ENCODE measurements around the gene PARVA. TPM values are rescaled to one million over a fixed set of nuclear protein-coding genes. Genes with fewer than 3 reads are reported as not detected.

Gene PARVA
- polyA plus RNA-seq, 2 of the 4 experiments (the other 2 are of a cell fraction), result 25.5 to 26.1 TPM

DNA sequence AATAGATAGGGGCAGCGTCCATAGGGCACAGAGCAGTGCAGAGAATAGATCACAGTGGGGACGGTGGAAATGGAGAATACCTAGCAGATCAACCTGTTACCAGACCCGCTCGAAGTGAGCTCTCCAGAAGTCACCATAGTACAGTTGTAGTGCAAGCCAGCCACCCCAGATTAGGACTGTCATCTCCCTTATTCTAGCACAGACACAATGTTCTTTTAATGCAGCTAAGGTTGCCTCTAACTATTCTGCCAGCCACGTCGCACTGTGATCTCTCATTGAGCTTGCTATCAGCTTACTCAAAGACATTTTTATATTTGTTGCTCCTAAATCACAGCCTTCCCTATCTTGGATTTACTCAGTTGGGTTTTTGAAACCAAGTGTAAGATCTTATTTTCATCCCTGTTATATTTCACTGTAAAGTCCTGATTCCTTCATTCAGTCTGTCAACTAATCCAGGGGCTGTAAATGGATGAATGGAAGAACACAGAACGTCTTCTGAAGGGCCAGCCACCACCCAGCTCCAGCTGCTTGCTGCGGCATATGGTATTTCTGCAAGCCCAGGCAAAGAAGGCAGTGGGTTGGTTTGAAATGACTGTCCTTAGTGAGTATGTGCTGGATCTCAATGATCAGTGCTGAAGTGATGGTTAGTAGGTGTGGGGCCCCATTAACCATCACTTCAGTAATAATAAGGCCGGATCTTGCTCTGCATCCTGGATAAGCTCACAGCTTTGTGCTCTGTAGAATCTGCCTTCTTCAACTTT is 3.4 kb downstream of the PARVA start:
- Histone ChIP-seq H3K4me2 (no peak overlapping the region), H3K4me1 (peaks cover 11% of the 10 kb centered on the region), H3K9me3 (no peaks in the 10 kb centered on the region), H3K4me3 (no peak overlapping the region), H3K27ac (no peak overlapping the region)
- TF ChIP-seq NFE2L2 (conservative IDR thresholded peaks at IDR 0.05; ENCODE audit: low read length), result no peak
- WGBS (ENCODE audit: missing lambda C conversion rate), result 95% methylated on average over 9 of the region's 9 CpGs
- DNase-seq (ENCODE audit: low read depth in 1 of 2, low spot score in 1 of 2), result no peak
- ChIA-PET POLR2A (no interaction called here), CTCF (interaction anchor here (0.9 to 1.1 kb wide), 3 partner anchors 10 to 92 kb away, joined by 3 read pairs; no protein-coding TSS in a partner anchor)
- ATAC-seq, result no peak
- FAIRE-seq, result no peak

GRCh38 chr11:12381875-12382274 is 4.5 kb downstream of the PARVA start:
- 87% methylated on average over 9 of the region's 9 CpGs for WGBS (ENCODE audit: missing lambda C conversion rate)
- no peak for DNase-seq (ENCODE audit: low read depth in 1 of 2, low spot score in 1 of 2)
- no peak overlapping the region for H3K4me2 ChIP-seq
- no peak for ATAC-seq
- ChIA-PET POLR2A (no interaction called here), CTCF (interaction anchor here (0.9 to 1.1 kb wide), 2 partner anchors 9 to 93 kb away, joined by 3 read pairs; no protein-coding TSS in a partner anchor)
- TF ChIP-seq HOXA7 (CRISPR knock-in tag; IDR thresholded peaks at IDR 0.05) (no peak), MAZ (IDR thresholded peaks at IDR 0.05; ENCODE audit: borderline replicate concordance, low read depth, low read length) (no peak)
- H3K27ac ChIP-seq, result no peak overlapping the region
- peaks cover 10% of the 10 kb centered on the region for H3K4me1 ChIP-seq
- H3K9me3 ChIP-seq, result no peaks in the 10 kb centered on the region
- FAIRE-seq, result no peak
- no peak overlapping the region for H3K4me3 ChIP-seq

DNA sequence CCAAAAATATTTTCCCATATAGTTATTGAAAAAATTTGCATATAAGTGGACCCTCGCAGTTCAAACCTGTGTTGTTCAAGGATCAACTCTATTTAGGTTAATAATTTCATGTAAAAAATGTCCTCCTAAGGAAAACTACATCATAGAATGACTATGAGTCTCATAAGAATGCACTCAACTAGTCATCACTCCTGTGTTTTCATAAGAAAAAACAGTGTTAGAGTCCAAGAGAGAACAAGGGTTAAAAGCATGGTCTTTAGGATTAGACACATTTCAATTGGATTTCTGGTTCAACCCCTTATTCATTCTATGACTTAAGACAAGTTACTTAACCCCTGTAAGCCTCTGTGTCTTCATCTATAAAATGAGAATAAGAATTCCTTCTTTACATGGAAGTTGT is 5.1 kb downstream of the PARVA start:
- no peak for ATAC-seq
- no peak for DNase-seq (ENCODE audit: low read depth in 1 of 2, low spot score in 1 of 2)
- POLR2A ChIA-PET, result no interaction called here
- CTCF ChIA-PET, result interaction anchor here (0.6 kb wide), 1 partner anchor 53 kb away, joined by 3 read pairs; no protein-coding TSS in a partner anchor
- Histone ChIP-seq H3K9me3 (no peaks in the 10 kb centered on the region), H3K4me2 (no peak overlapping the region), H3K4me3 (no peak overlapping the region), H3K27ac (no peak overlapping the region), H3K4me1 (peaks cover 7% of the 10 kb centered on the region; the same call in 2 of the 3 replicates)
- no peak for TF ChIP-seq RNF2 (IDR thresholded peaks at IDR 0.05; ENCODE audit: borderline replicate concordance, low read depth)
- no peak for TF ChIP-seq ELK1 (IDR thresholded peaks at IDR 0.05; ENCODE audit: low read depth, low read length)
- no peak for TF ChIP-seq BHLHE40 (IDR thresholded peaks at IDR 0.05; ENCODE audit: low read depth, low read length)
- TF ChIP-seq REST (IDR thresholded peaks at IDR 0.05), result no peak
- TF ChIP-seq JUNB (IDR thresholded peaks at IDR 0.05), result no peak
- 92% methylated on average over 1 of the region's 1 CpG for WGBS (ENCODE audit: missing lambda C conversion rate)
- FAIRE-seq, result no peak

DNA sequence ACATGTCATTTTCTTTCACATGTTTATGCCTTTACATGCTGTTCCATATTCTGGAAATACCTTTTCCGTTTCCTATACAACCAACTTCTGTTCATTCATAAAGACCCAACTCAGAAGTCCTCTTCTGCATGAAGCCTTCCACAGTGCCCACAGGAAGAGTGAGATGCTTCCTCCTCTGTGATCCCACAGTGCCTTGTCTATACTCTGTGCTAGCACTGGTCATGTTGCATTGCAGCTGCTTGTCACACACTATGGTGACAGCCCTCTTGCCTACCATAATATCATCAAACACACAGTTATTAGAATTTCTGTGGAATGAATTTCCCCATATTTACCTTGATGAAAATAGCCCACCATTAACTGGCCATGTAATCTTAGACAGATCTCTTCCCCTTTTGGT is 8.9 kb downstream of the PARVA start:
- FAIRE-seq (no peak), DNase-seq (ENCODE audit: low read depth in 1 of 2, low spot score in 1 of 2) (no peak), ATAC-seq (no peak)
- ChIA-PET CTCF (interaction anchor here (0.5 to 1.5 kb wide), 2 partner anchors 37 to 97 kb away, joined by 4 to 5 read pairs; no protein-coding TSS in a partner anchor), POLR2A (interaction anchor here (1.6 kb wide), 1 partner anchor 9 kb away, joined by 4 read pairs; the partner anchor contains the start of gene PARVA)
- Histone ChIP-seq H3K27ac (no peak overlapping the region), H3K4me3 (no peak overlapping the region), H3K4me1 (peaks cover 7% of the 10 kb centered on the region; the same call in 1 of the 3 replicates), H3K9me3 (no peaks in the 10 kb centered on the region), H3K4me2 (no peak overlapping the region)
- 89% methylated on average over 1 of the region's 1 CpG for WGBS (ENCODE audit: missing lambda C conversion rate)
- no peak for TF ChIP-seq CHD4 (IDR thresholded peaks at IDR 0.05; ENCODE audit: borderline replicate concordance)
- no peak for TF ChIP-seq TFCP2L1 (CRISPR knock-in tag; IDR thresholded peaks at IDR 0.05)
- no peak for TF ChIP-seq POLR2AphosphoS2 (conservative IDR thresholded peaks at IDR 0.05; ENCODE audit: low read length)
- TF ChIP-seq EHMT2 (IDR thresholded peaks at IDR 0.05; ENCODE audit: low read depth), result no peak
- no peak for TF ChIP-seq KDM1A (IDR thresholded peaks at IDR 0.05; ENCODE audit: low read depth)
- TF ChIP-seq RARB (CRISPR knock-in tag; IDR thresholded peaks at IDR 0.05), result no peak
- no peak for TF ChIP-seq RFX5 (IDR thresholded peaks at IDR 0.05)
- TF ChIP-seq REST (IDR thresholded peaks at IDR 0.05), result no peak
- TF ChIP-seq, protein P1, sequence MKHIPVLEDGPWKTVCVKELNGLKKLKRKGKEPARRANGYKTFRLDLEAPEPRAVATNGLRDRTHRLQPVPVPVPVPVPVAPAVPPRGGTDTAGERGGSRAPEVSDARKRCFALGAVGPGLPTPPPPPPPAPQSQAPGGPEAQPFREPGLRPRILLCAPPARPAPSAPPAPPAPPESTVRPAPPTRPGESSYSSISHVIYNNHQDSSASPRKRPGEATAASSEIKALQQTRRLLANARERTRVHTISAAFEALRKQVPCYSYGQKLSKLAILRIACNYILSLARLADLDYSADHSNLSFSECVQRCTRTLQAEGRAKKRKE (CRISPR knock-in tag; IDR thresholded peaks at IDR 0.05; ENCODE audit: low read depth), result no peak
- TF ChIP-seq FOXS1 (CRISPR knock-in tag; IDR thresholded peaks at IDR 0.05), result no peak
- TF ChIP-seq RCOR1 (IDR thresholded peaks at IDR 0.05; ENCODE audit: low read depth, low read length), result no peak

Data from A549 (cell line).